ENCODE measurements around the gene TTLL11.

DNA sequence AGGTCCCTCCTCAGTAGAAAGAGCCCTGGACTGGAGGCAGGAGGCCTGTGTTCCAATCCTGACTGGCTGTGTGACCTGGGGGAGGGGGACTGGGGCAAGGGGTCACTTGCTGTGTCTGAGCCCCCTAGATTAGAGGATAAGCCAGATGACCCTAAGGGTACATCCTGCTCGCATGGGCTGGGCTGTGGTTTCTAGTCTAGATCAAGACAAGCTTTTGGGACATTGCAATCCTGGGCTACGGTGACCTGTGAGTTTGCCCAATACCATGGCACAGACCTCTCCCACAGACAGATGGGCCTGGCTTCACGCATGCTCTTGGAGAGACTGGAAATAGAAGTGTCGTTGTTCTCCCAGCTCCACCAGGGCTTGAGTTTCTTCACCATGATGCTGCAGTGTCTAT is 39.4 kb upstream of the TTLL11 start:
- no peak for TF ChIP-seq CTCF (IDR thresholded peaks at IDR 0.05; ENCODE audit: low read depth, low read length)
- no peak for TF ChIP-seq POLR2A (IDR thresholded peaks at IDR 0.05; ENCODE audit: extremely low read depth, insufficient read length)
- TF ChIP-seq MAX (IDR thresholded peaks at IDR 0.05; ENCODE audit: low read depth, low read length), result no peak
- TF ChIP-seq MYC (IDR thresholded peaks at IDR 0.05; ENCODE audit: low read depth, low read length), result no peak
